KOPT-K1 (cell line): ENCODE data around the gene SEC16A.
A peak's percentile ranks its signal among the peaks of the same experiment; 100 is the strongest.
"Not testable (repeated sequence)": the region's sequence is repeated elsewhere in the genome, so short reads cannot be mapped to it uniquely, and the experiment has no call there.

Source experiments
- H3K27ac ChIP-seq: fragments of 200-600 bp; sonication (generic); 2 replicates; pipeline ENCODE4 v1.5.1; 2016; ENCODE audit warnings: antibody characterized with exemption, mild to moderate bottlenecking, low read depth, low read length; ENCODE audit not compliant: poor library complexity, severe bottlenecking
- H3K36me3 ChIP-seq: fragments of 200-600 bp; sonication (generic); 2 replicates; pipeline ENCODE4 v1.5.1; 2017; ENCODE audit warnings: antibody characterized with exemption, mild to moderate bottlenecking, low read length, moderate library complexity; ENCODE audit not compliant: insufficient read depth
- H3K9me3 ChIP-seq: fragments of 200-600 bp; sonication (generic); 2 replicates; pipeline ENCODE4 v1.5.1; 2017; ENCODE audit warnings: antibody characterized with exemption, low read length, mild to moderate bottlenecking; ENCODE audit not compliant: insufficient read depth, poor library complexity, severe bottlenecking

Gene SEC16A

DNA sequence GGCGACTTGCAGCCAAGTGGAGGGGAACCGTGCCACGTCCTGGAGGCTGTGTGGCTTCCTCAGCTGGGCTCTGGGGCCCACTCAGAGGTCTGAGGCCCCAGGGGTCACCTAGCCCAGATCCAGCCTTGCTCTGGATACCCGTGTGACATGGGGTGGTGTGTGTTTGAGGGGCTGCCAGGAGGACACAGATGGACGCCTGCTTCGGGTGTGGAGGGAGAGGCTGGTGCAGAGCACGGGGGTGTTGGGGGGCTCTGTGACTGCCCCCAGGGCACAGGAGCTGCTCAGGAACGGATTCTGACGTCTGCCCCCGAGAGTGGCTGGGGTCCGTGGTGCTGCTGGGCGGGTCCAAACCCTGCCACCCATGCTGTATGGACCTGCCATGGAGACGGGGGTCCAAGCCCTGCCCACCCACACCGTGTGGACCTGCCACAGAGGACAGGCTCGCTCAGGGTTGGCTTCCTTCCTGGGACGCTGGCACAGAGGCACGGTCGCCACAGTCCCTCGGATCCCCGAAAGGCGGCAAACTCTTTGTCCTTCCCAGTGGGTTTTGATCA, 53.7 kb downstream of the SEC16A start:
- Histone ChIP-seq H3K27ac (no peak overlapping the region), H3K9me3 (no peaks in the 10 kb centered on the region), H3K36me3 (peaks cover 50% of the 10 kb centered on the region)

DNA sequence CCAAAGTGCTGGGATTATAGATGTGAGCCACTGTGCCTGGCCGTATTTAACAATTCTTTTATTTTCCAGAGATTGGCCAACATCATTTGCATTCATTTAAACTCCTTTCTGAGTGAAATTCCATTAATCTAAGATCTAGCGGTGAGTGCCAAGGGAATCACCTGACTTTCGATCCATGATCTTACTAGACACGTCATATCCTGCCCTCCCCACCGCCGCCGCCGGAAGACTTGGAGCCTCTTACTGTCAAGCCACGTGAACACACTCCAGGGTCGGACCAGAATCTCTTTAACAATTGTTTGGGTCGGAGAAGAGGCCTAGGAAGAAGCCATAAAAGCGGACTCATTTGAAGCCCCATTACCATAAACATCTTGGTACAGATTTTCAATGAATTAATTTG, 56.1 kb downstream of the SEC16A start:
- Histone ChIP-seq H3K36me3 (peaks cover 63% of the 10 kb centered on the region), H3K27ac (no peak overlapping the region), H3K9me3 (no peaks in the 10 kb centered on the region)

DNA sequence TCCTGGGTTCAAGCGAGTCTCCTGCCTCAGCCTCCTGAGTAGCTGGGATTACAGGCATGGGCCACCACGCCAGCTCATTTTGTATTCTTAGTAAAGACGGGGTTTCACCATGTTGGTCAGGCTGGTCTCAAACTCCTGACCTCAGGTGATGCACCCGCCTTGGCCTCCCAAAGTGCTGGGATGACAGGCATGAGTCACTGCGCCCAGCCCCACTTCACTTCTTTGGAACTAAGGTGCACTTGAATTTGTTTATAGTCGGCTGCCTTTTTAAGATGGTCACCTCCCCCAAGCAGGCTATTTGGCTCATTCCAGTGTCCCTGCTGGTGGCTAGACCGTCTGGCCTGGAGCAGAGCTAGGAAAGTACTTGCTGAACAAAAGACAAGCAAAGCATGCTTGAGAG, 57.5 kb downstream of the SEC16A start:
- peaks cover 69% of the 10 kb centered on the region for H3K36me3 ChIP-seq

GRCh38 chr9:136424750-136425362, 58.0 kb downstream of the SEC16A start:
- Histone ChIP-seq H3K36me3 (peaks cover 69% of the 10 kb centered on the region), H3K9me3 (no peaks in the 10 kb centered on the region), H3K27ac (no peak overlapping the region)

More for the DNA sequence above, 57.5 kb downstream of the SEC16A start:
- H3K9me3 ChIP-seq, H3K27ac ChIP-seq: not testable (repeated sequence)

GRCh38 chr9:136423432-136424146, 59.3 kb downstream of the SEC16A start:
- Histone ChIP-seq H3K36me3 (peaks cover 68% of the 10 kb centered on the region), H3K9me3 (no peaks in the 10 kb centered on the region), H3K27ac (no peak overlapping the region)

DNA sequence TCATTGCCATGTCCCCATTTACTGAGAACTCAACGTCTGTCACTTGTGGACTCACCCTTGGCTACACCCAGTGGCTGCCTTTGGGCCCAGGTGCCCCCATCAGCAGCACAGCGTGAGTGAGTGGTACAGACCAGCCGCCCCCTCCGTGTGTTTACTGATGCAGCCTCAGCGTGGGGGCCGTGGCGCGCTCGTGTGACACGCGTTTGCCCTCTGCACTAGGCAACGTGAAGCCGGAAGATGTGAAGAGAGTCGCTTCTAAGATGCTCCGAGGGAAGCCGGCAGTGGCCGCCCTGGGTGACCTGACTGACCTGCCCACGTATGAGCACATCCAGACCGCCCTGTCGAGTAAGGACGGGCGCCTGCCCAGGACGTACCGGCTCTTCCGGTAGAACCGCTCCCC, 60.0 kb downstream of the SEC16A start:
- peaks cover 75% of the 10 kb centered on the region for H3K36me3 ChIP-seq
- H3K9me3 ChIP-seq = no peaks in the 10 kb centered on the region
- H3K27ac ChIP-seq = no peak overlapping the region

DNA sequence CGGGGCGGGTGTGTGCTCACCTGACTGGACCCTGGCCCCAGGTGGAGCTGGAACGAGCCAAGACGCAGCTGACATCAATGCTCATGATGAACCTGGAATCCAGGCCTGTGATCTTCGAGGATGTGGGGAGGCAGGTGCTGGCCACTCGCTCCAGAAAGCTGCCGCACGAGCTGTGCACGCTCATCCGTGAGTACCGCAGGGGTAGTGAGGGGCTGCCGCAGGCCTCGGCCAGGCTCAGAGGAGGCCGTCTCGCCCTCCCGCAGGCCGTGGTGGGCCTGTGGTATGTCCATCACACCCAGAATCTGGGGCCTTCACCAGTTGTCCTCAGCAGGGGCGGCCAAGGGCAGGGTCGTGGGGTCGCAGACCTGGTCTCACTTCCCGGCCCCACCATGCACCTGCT, 61.0 kb downstream of the SEC16A start:
- no peaks in the 10 kb centered on the region for H3K9me3 ChIP-seq
- peaks cover 85% of the 10 kb centered on the region for H3K36me3 ChIP-seq
- H3K27ac ChIP-seq = no peak overlapping the region

- peaks cover 95% of the 10 kb centered on the region for H3K36me3 ChIP-seq
These were observed 63.8 kb downstream of the SEC16A start for GRCh38 chr9:136419092-136419420.

GRCh38 chr9:136418182-136419091, 64.4 kb downstream of the SEC16A start:
- Histone ChIP-seq H3K27ac (no peak overlapping the region), H3K36me3 (peaks cover 95% of the 10 kb centered on the region), H3K9me3 (no peaks in the 10 kb centered on the region)

More at GRCh38 chr9:136419092-136419420, 63.8 kb downstream of the SEC16A start:
- no peak overlapping the region for H3K27ac ChIP-seq
- no peaks in the 10 kb centered on the region for H3K9me3 ChIP-seq

GRCh38 chr9:136416914-136417313, 65.9 kb downstream of the SEC16A start:
- Histone ChIP-seq H3K27ac (no peak overlapping the region), H3K36me3 (peaks cover 93% of the 10 kb centered on the region), H3K9me3 (no peaks in the 10 kb centered on the region)

GRCh38 chr9:136416427-136416826, 66.4 kb downstream of the SEC16A start:
- H3K36me3 ChIP-seq = peaks cover 91% of the 10 kb centered on the region
- no peak overlapping the region for H3K27ac ChIP-seq
- H3K9me3 ChIP-seq = no peaks in the 10 kb centered on the region

DNA sequence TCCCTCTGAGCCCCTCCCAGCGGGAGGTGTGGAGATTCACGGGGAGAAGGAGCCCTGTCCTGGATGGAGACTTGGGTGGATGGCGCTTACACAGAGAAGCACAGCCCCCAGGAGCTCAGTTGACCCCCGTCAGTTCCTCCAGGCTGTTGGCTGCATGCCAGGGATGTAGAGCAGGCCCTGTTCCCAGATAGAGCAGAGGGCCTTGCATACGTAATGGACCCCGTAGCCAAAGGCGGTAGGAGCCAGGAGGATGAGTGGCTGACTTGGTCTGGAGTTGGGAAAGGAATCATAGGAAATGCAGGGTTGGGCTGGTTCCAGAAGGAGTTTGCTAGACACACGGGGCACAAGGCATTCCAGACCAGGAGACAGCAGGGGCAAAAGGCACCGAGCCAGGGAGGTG, 69.9 kb downstream of the SEC16A start:
- H3K36me3 ChIP-seq = peaks cover 61% of the 10 kb centered on the region

GRCh38 chr9:136411378-136411777, 71.5 kb downstream of the SEC16A start:
- Histone ChIP-seq H3K9me3 (no peaks in the 10 kb centered on the region), H3K27ac (peak overlapping the region; percentile 76), H3K36me3 (peaks cover 60% of the 10 kb centered on the region)

More for the DNA sequence above, 69.9 kb downstream of the SEC16A start:
- no peak overlapping the region for H3K27ac ChIP-seq
- H3K9me3 ChIP-seq = no peaks in the 10 kb centered on the region

DNA sequence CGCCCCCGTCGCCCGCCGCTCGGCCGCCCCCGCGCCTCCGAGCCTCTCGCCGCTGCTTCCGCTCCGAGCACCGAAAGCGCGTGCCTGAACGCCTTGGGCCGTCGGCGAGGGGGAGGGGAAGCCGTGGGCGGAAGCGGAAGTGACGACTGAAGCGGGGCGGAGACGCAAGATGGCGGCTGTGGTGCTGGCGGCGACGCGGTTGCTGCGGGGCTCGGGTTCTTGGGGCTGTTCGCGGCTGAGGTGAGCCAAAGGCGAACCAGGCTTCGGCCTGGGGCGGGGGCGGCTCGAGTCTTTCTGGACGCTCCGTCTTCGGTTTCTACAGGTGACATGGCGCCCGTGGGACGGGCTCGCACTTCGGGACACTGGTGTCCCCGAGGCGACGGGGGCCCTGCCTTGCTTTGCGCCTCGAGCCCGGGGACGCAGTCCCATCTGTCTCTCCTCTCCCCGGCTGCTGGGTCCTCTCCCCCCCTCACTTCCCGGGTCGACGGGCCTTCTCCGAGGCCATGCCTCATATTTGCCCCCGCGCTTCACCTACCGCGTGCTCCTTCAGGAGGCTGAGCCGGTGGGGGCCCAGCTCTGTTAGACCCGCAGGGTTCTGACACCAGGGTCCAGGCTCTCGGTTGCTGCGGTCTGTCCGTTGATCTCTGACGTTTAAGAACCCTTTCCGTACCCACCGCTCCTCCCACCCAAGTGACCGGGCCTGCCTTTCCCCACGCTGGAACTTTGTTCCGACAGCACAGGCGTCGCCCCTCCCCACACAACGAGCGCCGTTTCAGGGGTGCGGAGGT, 72.1 kb downstream of the SEC16A start, which contains the start of the genes ENTR1 and PMPCA:
ENTR1 (minus strand) TSS at position 115 of the 788 bp plus-strand sequence. CDS start 217 bp downstream, outside the sequence.
PMPCA (plus strand) TSS at position 159 of the 788 bp plus-strand sequence; CDS start at position 170, 11 bp downstream.
- Histone ChIP-seq H3K27ac (peak within 1 kb of the TSS; percentile 76), H3K9me3 (no peaks in the 10 kb centered on the region), H3K36me3 (peaks cover 59% of the 10 kb centered on the region)
